Kidney glomerular epithelial cell (primary cell): ENCODE measurements around the gene TMEM141.
A peak's percentile ranks its signal among the peaks of the same experiment; 100 is the strongest.
"Not testable (repeated sequence)": the region's sequence is repeated elsewhere in the genome, so short reads cannot be mapped to it uniquely, and the experiment has no call there.

ENCODE experiments used
- DNase-seq: peaks from one replicate; lab custom pipeline; 2025; lab: John Stamatoyannopoulos, UW

Gene TMEM141

GRCh38 chr9:136755302-136756133, 35.6 kb upstream of the TMEM141 start:
- DNase-seq: not testable (repeated sequence)

- DNase-seq: no peak
Observed at GRCh38 chr9:136756134-136756438, 35.1 kb upstream of the TMEM141 start.

GRCh38 chr9:136756836-136757235, 34.3 kb upstream of the TMEM141 start:
- no peak for DNase-seq

DNA sequence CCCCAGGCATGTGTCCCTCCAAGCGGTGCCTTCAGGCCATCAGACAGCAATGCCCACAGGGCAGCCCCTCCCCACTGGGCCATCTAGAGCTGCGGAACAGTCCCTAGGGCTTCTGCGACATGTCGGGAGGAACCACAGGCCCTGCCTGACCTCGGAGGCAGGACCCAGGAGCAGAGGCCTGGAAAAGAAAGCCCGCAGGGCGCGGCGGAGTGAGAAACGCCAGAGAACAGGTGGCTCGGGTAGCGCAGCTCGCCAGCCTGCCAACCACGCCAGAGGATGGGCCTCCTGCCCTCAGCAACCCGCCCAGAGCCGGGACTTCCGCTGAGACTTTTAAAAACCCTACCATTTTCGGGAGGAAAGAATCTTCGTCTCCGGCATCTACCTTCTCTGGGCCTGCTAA, 33.8 kb upstream of the TMEM141 start:
- no peak for DNase-seq

- DNase-seq: no peak
Observed at GRCh38 chr9:136757751-136758140, 33.4 kb upstream of the TMEM141 start.

GRCh38 chr9:136759001-136759400, 32.1 kb upstream of the TMEM141 start:
- DNase-seq: no peak

DNA sequence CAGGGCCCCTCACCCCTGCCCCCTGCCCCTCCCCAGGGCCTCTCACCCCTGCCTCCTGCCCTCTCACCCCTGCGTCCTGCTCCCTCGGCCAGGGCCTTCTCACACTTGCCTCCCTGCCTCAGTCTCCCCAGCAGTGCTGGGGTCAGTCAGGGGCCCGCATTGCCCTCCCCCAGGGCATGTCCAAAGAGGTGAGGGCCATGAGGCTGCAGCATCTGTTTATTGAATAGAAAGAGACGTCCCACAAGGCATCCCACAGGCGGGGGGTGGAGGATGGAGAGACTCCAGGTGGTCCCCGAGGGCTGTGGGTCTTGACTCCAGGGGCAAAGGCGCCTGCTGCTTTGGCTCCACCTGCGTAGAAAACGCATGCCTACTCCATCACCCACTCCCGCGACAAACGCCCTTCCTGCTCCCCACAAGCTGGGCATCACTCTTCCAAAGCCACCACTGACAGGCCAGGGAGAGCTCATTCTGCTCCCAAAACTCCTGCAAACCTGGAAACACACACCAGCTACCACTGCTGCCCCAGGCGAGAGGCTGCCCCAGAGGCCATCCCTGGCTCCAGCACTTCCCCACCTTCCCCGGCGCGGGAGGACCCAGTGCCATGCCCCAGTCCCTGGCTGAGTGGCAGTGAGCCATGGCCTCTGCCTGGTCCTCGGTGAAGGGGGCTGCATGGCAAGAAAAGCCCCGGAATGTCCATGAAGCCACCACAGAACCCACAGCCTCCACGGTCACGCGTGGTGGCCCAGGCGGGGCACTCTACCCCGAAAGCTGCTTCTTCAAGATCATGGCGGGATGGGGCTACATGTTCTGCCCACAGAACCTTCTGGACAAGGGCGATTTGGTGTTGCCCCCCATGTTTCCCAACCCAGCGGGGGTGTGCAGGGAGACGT, 31.5 kb upstream of the TMEM141 start:
- no peak for DNase-seq

- DNase-seq: no peak
Observed at GRCh38 chr9:136760424-136760823, 30.7 kb upstream of the TMEM141 start.

DNA sequence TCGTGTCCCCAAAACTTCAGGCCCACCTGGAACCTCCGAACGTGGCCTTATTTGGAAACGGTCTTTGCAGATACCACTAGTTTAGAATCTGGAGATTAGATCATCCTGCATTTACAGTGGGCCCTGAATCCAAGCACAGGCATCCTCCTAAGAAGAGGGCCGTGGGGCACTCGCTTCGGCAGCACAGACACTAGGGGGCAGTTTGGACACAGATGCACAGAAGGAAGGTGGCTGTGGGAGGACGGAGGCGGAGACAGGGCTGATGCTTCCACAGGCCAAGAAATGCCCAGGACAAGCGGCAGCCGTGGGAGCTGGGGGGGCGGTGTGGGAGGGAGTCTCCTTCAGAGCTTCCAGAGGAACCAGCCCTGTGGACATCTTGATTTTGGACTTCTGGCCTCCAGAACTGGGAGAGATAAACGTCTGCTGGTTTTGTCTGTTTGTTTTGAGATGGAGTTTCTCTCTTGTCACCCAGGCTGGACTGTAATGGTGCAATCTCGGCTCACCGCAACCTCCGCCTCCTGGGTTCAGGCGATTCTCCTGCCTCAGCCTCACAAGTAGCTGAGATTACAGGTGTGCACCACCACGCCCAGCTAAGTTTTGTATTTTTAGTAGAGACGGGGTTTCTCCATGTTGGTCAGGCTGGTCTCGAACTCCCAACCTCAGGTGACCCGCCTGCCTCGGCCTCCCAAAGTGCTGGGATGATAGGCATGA, 30.2 kb upstream of the TMEM141 start:
- DNase-seq: peak; percentile 30

GRCh38 chr9:136761545-136761981, 29.6 kb upstream of the TMEM141 start:
- DNase-seq: no peak

DNA sequence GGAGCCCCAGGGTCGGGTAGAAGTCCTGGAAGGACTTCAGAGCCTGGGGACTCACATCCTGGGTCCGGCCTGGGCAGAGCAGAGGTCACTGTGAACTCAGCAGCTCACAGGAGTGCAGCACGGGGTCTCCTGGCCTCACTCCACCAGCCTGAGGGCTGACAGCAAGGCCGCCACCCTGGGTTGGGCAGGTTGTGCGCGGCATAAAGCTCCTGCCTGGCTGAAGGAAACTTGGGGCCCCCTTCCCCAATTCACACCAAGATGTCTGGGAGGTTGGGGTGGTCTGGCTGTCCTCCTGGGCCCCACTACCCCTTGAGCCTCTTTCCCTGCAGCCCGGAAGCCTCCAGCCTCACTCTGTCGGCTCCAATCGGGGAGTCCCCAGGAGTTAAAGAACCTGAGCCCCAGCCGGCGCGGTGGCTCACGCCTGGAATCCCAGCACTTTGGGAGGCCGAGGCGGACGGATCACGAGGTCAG, 28.9 kb upstream of the TMEM141 start:
- DNase-seq: no peak

DNA sequence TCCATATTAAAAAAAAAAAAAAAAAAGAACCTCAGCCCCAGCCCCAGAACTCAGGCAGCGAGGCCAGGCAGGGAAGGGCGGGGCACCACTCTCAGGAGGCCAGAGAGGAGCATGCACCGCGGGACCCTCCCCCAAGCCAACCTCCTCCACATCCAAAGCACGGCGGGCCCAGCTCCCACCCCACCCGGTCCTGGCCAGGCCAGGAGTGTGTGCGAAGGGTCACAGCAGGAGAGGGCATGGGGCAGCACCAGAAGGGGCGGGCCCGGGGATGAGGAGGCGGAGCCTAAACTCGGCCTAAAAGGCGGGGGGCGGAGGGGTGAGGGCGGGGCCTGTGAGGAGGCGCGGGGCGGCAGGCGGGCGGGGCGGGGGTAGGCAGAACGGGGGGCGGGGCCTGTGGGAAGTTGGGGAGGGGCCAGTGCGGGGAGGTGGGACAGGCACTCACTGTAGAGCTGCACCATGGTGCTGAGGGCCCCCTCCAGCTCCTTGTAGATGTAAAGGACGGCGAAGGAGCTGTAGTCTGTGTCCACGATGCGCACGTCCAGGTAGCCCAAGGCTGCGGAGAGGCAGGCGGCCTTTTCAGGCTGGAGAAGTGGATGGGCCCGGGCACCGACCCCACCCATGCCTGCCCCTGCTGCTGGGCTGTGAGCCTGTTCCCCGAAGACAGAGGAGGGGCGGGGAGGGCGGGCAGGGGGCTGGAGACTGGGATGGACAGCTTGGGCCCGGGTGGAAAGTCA, 28.1 kb upstream of the TMEM141 start:
- DNase-seq: no peak

- no peak for DNase-seq
Observed at GRCh38 chr9:136763649-136764035, 27.5 kb upstream of the TMEM141 start.

GRCh38 chr9:136764301-136764891, 26.7 kb upstream of the TMEM141 start, which contains the start of gene LCN15:
LCN15 (minus strand) TSS chr9:136764518; CDS start chr9:136764488, 30 bp downstream.
- no peak for DNase-seq

GRCh38 chr9:136765041-136765440, 26.1 kb upstream of the TMEM141 start:
- DNase-seq: no peak

- not testable (repeated sequence) for DNase-seq
Observed at GRCh38 chr9:136765745-136766409, 25.3 kb upstream of the TMEM141 start.

GRCh38 chr9:136766410-136767120, 24.6 kb upstream of the TMEM141 start:
- DNase-seq: peak; percentile 16

DNA sequence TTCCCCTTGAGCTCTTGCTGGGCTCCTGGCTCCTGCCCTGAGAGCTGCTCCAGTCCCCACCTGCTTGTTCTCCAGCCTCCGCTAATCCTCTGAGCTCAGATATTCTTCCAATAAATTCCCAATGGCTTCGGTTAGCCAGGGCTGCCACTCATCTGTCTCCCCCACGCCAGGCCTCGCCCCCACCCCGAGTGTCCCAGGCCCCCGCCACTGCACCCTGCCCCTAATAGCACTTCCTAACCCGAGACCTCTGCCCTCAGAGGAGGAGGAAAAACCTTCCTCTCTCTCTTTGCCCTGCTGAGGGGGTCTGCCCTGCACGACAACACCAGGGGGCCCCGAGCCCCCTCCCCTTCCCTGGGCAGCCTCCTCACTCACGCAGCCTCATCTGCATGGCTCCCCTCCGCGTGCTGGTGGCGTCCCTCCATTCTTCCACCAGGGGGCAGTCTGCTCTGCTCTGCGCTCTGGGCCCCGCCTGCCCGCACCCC, 21.4 kb upstream of the TMEM141 start:
- DNase-seq: no peak

DNA sequence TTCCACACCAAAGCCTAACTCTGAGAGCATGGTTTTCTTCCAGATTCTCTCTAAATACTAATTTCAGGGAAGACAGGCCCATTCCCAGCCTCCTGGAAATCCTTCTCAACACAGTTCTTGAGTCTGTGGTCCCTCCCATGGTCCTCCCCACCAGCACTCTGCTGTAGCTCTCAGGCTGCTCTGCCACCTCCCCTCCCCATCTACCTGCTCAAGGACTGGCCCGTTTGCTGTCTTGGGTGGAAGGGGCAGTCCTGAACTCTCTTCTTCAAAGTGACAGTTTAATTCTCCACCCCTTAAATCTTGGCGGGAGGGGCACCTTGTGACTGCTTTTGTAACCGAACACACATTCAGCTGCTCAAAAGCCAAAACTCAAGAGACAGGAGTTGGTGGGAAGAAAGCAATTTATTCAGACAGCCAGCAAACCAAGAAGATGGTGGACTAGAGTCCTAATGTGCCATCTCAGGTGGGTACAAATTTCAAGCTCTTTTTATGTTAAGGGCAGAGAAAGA, 19.2 kb upstream of the TMEM141 start:
- DNase-seq: no peak
